Left ventricle myocardium superior (tissue), 1 donor: ENCODE measurements around the gene AAMDC. TPM values are rescaled to one million over a fixed set of nuclear protein-coding genes. Genes with fewer than 3 reads are reported as not detected.
"Not testable (repeated sequence)": the region's sequence is repeated elsewhere in the genome, so short reads cannot be mapped to it uniquely, and the experiment has no call there.

Experiments
- ATAC-seq: fragments of 200-7000 bp; cut with Tn5 transposase; one replicate; pipeline ENCODE4 v1.9.1; 2020; ENCODE audit warnings: mild to moderate bottlenecking, moderate library complexity
- DNase-seq: peaks from one replicate; pipeline ENCODE4 v3.0.0-alpha.2; 2020
- intact Hi-C: fragments of 100-400 bp; cut with micrococcal nuclease; formaldehyde crosslinking; loops from one replicate; pipeline ENCODE4 v1.11.0; 2022
- total RNA-seq: library from RNA; stranded (reverse); fragmentation: NEBNext Ultra II Directional; extraction: Animal tissue kit (Norgen Biotek cat#: 25700); gene quantifications from one replicate; pipeline ENCODE4 v1.2.1, GENCODE V29; 2021
- donor health status: DM: no; HTN: yes; CAD: no; lungs with severe emphysema.

AAMDC gene
- total RNA-seq, 1 donor from 2014 or later = 117 TPM

GRCh38 chr11:77819411-77819920 is 1.5 kb upstream of the AAMDC start:
- intact Hi-C loops = no loop called here

GRCh38 chr11:77819921-77820564 is 901 bp upstream of the AAMDC start:
- DNase-seq = peak; percentile 55
- ATAC-seq = peak; percentile 36
- intact Hi-C loops = loop anchor here (10.0 kb wide), 1 partner anchor 175 kb away; the partner anchor contains the start of gene INTS4

More at GRCh38 chr11:77819411-77819920, 1.5 kb upstream of the AAMDC start:
- ATAC-seq (peak; percentile 61), DNase-seq (peak; percentile 90)

GRCh38 chr11:77821349-77821851 is 456 bp downstream of the AAMDC start:
- intact Hi-C loops = loop anchor here (10.0 kb wide), 1 partner anchor 173 kb away; the partner anchor contains the start of gene INTS4
- ATAC-seq = peak; percentile 0
- peak; percentile 35 for DNase-seq

GRCh38 chr11:77822126-77822525 is 1.2 kb downstream of the AAMDC start:
- ATAC-seq, DNase-seq: not testable (repeated sequence)
- intact Hi-C loops = loop anchor here (10.0 kb wide), 1 partner anchor 173 kb away; the partner anchor contains the start of gene INTS4

- intact Hi-C loops = loop anchor here (10.0 kb wide), 1 partner anchor 171 kb away; the partner anchor contains the start of gene INTS4
- DNase-seq = no peak
- no peak for ATAC-seq
These were observed 2.8 kb downstream of the AAMDC start for GRCh38 chr11:77823775-77824174.

GRCh38 chr11:77828926-77829325 is 8.0 kb downstream of the AAMDC start:
- DNase-seq (no peak), ATAC-seq (no peak)
- intact Hi-C loops = loop anchor here (10.0 kb wide), 1 partner anchor 166 kb away; the partner anchor contains the start of gene INTS4

GRCh38 chr11:77833302-77833701 is 12.4 kb downstream of the AAMDC start:
- no peak for DNase-seq
- intact Hi-C loops = no loop called here
- ATAC-seq = no peak

GRCh38 chr11:77842441-77843121 is 21.6 kb downstream of the AAMDC start:
- DNase-seq = no peak
- ATAC-seq = no peak
- intact Hi-C loops = no loop called here

- DNase-seq, ATAC-seq, intact Hi-C loops: not testable (repeated sequence)
These were observed 22.8 kb downstream of the AAMDC start for GRCh38 chr11:77843700-77844099.

GRCh38 chr11:77851503-77851902 is 30.6 kb downstream of the AAMDC start:
- intact Hi-C loops = no loop called here
- no peak for ATAC-seq
- DNase-seq = no peak

- DNase-seq (no peak), ATAC-seq (no peak)
- intact Hi-C loops = no loop called here
These were observed 33.9 kb downstream of the AAMDC start for GRCh38 chr11:77854838-77855237.

GRCh38 chr11:77857906-77858457 is 37.0 kb downstream of the AAMDC start:
- DNase-seq, intact Hi-C loops, ATAC-seq: not testable (repeated sequence)

GRCh38 chr11:77861444-77861843 is 40.5 kb downstream of the AAMDC start:
- ATAC-seq, intact Hi-C loops, DNase-seq: not testable (repeated sequence)

GRCh38 chr11:77865805-77866204 is 44.9 kb downstream of the AAMDC start:
- DNase-seq (no peak), ATAC-seq (peak; percentile 41)
- intact Hi-C loops = no loop called here

GRCh38 chr11:77866336-77866735 is 45.4 kb downstream of the AAMDC start:
- ATAC-seq (no peak), DNase-seq (no peak)
- intact Hi-C loops = no loop called here

GRCh38 chr11:77868744-77869143 is 47.8 kb downstream of the AAMDC start:
- DNase-seq = no peak
- no peak for ATAC-seq
- intact Hi-C loops = no loop called here

- intact Hi-C loops = no loop called here
These were observed 50.9 kb downstream of the AAMDC start for GRCh38 chr11:77871855-77872254.

GRCh38 chr11:77873345-77873744 is 52.4 kb downstream of the AAMDC start:
- intact Hi-C loops = no loop called here
- DNase-seq (no peak), ATAC-seq (no peak)

More at GRCh38 chr11:77871855-77872254, 50.9 kb downstream of the AAMDC start:
- ATAC-seq = no peak
- DNase-seq = no peak

- ATAC-seq (no peak), DNase-seq (no peak)
- intact Hi-C loops = no loop called here
These were observed 53.3 kb downstream of the AAMDC start for GRCh38 chr11:77874206-77874605.

- ATAC-seq (no peak), DNase-seq (no peak)
- intact Hi-C loops = no loop called here
These were observed 55.1 kb downstream of the AAMDC start for GRCh38 chr11:77876045-77876444.
